Measurements from ENCODE around the gene ALOX12B.

ALOX12B gene

GRCh38 chr17:8075574-8076342 is 11.8 kb downstream of the ALOX12B start:
- Histone ChIP-seq H3K27ac (no peak overlapping the region), H3K4me3 (no peak overlapping the region)
- no peak for DNase-seq (ENCODE audit: low spot score)
- TF ChIP-seq CTCF (IDR thresholded peaks at IDR 0.05): no peak

- no peak for DNase-seq (ENCODE audit: low spot score)
- no peak for TF ChIP-seq CTCF (IDR thresholded peaks at IDR 0.05)
- Histone ChIP-seq H3K27ac (no peak overlapping the region), H3K4me3 (no peak overlapping the region)
These were observed 12.4 kb downstream of the ALOX12B start for GRCh38 chr17:8075081-8075480.

- Histone ChIP-seq H3K27ac (no peak overlapping the region), H3K4me3 (no peak overlapping the region)
- TF ChIP-seq CTCF (IDR thresholded peaks at IDR 0.05): no peak
- no peak for DNase-seq (ENCODE audit: low spot score)
These were observed 13.0 kb downstream of the ALOX12B start for GRCh38 chr17:8074554-8074953.

- Histone ChIP-seq H3K27ac (no peak overlapping the region), H3K4me3 (peak overlapping the region; percentile 50)
- no peak for DNase-seq (ENCODE audit: low spot score)
- TF ChIP-seq CTCF (IDR thresholded peaks at IDR 0.05): peak; percentile 81
These were observed 13.7 kb downstream of the ALOX12B start for GRCh38 chr17:8073627-8074484.

- no peak for DNase-seq (ENCODE audit: low spot score)
- Histone ChIP-seq H3K4me3 (peak overlapping the region; percentile 50), H3K27ac (no peak overlapping the region)
- no peak for TF ChIP-seq CTCF (IDR thresholded peaks at IDR 0.05)
These were observed 14.6 kb downstream of the ALOX12B start for GRCh38 chr17:8072729-8073461.

- DNase-seq (ENCODE audit: low spot score): no peak
- TF ChIP-seq CTCF (IDR thresholded peaks at IDR 0.05): no peak
- Histone ChIP-seq H3K27ac (no peak overlapping the region), H3K4me3 (peak overlapping the region; percentile 50)
These were observed 15.2 kb downstream of the ALOX12B start for GRCh38 chr17:8072341-8072728.
